ENCODE results near the gene PACSIN2. TPM values are rescaled to one million over a fixed set of nuclear protein-coding genes. Genes with fewer than 3 reads are reported as not detected.

PACSIN2 gene
- total and polyA plus RNA-seq, 2 of the 13 experiments (the other 11 are each of a cell fraction or from before 2014, with no cell fraction given) = 54.1 to 68.8 TPM

DNA sequence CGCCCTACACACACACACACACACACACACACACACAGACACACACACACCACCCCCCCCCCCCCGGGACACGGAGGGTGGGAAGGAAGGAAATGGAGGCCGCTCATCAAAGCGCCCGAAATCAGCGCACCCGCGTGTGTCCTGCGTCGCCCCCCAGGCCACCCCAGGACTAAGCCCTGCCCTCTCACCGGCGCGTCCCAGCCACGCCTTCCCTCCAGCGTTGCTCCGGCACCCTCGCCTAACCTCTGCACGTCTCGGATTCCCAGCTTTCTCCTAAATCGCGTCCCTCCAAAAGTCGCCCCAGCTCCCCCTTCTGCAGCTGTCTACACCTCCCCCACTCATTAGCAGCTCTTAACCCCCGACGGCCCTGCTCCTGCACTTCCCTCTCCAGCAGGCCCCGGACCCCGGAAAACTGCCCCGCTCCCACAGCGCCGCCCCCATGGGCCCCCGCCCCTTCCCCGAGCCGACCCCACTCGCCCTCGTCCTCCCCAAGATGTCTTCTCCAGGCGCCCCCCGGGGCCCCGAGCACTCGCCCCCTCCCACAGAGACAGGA lies 557 bp downstream of the PACSIN2 start (continued):
- TF ChIP-seq, protein P1, sequence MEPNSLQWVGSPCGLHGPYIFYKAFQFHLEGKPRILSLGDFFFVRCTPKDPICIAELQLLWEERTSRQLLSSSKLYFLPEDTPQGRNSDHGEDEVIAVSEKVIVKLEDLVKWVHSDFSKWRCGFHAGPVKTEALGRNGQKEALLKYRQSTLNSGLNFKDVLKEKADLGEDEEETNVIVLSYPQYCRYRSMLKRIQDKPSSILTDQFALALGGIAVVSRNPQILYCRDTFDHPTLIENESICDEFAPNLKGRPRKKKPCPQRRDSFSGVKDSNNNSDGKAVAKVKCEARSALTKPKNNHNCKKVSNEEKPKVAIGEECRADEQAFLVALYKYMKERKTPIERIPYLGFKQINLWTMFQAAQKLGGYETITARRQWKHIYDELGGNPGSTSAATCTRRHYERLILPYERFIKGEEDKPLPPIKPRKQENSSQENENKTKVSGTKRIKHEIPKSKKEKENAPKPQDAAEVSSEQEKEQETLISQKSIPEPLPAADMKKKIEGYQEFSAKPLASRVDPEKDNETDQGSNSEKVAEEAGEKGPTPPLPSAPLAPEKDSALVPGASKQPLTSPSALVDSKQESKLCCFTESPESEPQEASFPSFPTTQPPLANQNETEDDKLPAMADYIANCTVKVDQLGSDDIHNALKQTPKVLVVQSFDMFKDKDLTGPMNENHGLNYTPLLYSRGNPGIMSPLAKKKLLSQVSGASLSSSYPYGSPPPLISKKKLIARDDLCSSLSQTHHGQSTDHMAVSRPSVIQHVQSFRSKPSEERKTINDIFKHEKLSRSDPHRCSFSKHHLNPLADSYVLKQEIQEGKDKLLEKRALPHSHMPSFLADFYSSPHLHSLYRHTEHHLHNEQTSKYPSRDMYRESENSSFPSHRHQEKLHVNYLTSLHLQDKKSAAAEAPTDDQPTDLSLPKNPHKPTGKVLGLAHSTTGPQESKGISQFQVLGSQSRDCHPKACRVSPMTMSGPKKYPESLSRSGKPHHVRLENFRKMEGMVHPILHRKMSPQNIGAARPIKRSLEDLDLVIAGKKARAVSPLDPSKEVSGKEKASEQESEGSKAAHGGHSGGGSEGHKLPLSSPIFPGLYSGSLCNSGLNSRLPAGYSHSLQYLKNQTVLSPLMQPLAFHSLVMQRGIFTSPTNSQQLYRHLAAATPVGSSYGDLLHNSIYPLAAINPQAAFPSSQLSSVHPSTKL (CRISPR knock-in tag; IDR thresholded peaks at IDR 0.05) = 0 out of 2 replicates have a peak, but pooled peaks have one; percentile 11
- TF ChIP-seq GFI1 (CRISPR knock-in tag; IDR thresholded peaks at IDR 0.05; ENCODE audit: borderline replicate concordance) (peak; percentile 72; the same call in 1 of the 2 replicates), ZNF652 (CRISPR knock-in tag; IDR thresholded peaks at IDR 0.05; ENCODE audit: borderline replicate concordance, low read depth) (no peak), TCF7 (IDR thresholded peaks at IDR 0.05; ENCODE audit: low read depth) (peak; percentile 7; the same call in 1 of the 2 replicates), ZFX (CRISPR knock-in tag; IDR thresholded peaks at IDR 0.05; ENCODE audit: low read depth) (0 out of 2 replicates have a peak, but pooled peaks have one; percentile 3), SRSF1 (optimal IDR thresholded peaks at IDR 0.05; ENCODE audit: low read depth, low read length) (peak; percentile 38), RXRA (CRISPR knock-in tag; IDR thresholded peaks at IDR 0.05) (0 out of 2 replicates have a peak, but pooled peaks have one; percentile 16), ZNF180 (CRISPR knock-in tag; IDR thresholded peaks at IDR 0.05; ENCODE audit: borderline replicate concordance, low read depth) (no peak), ZNF468 (CRISPR knock-in tag; IDR thresholded peaks at IDR 0.05) (no peak), AGO1 (IDR thresholded peaks at IDR 0.05; ENCODE audit: low read depth, low read length, poor library complexity, severe bottlenecking) (peak; percentile 96), TBL1XR1 (IDR thresholded peaks at IDR 0.05; ENCODE audit: borderline replicate concordance, low read length, partially characterized antibody) (no peak), DMAP1 (CRISPR knock-in tag; IDR thresholded peaks at IDR 0.05) (0 out of 2 replicates have a peak, but pooled peaks have one; percentile 39), ZSCAN22 (CRISPR knock-in tag; IDR thresholded peaks at IDR 0.05) (no peak), SALL1 (CRISPR knock-in tag; IDR thresholded peaks at IDR 0.05) (no peak)
- TF ChIP-seq, protein P2, sequence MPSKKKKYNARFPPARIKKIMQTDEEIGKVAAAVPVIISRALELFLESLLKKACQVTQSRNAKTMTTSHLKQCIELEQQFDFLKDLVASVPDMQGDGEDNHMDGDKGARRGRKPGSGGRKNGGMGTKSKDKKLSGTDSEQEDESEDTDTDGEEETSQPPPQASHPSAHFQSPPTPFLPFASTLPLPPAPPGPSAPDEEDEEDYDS (CRISPR knock-in tag; IDR thresholded peaks at IDR 0.05) = no peak
- TF ChIP-seq, protein P3, sequence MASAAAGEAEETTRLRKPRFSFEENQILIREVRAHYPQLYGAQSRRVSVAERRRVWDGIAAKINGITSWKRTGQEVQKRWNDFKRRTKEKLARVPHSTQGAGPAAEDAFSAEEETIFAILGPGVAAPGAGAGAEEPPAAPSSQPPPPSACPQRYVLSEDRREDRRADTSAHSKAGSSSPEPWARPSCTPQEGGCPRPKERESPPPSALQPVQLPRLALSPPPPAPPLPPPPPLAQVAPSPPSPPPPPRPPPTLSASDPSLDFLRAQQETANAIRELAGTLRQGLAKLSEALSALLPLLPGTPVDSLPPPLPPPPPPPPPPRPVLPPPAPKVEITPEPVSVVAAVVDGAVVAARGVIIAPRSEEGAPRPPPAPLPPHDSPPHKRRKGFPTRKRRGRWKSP (CRISPR knock-in tag; IDR thresholded peaks at IDR 0.05) = no peak
- TF ChIP-seq, protein P4, sequence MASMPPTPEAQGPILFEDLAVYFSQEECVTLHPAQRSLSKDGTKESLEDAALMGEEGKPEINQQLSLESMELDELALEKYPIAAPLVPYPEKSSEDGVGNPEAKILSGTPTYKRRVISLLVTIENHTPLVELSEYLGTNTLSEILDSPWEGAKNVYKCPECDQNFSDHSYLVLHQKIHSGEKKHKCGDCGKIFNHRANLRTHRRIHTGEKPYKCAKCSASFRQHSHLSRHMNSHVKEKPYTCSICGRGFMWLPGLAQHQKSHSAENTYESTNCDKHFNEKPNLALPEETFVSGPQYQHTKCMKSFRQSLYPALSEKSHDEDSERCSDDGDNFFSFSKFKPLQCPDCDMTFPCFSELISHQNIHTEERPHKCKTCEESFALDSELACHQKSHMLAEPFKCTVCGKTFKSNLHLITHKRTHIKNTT (CRISPR knock-in tag; IDR thresholded peaks at IDR 0.05) = no peak
- TF ChIP-seq, protein P5, sequence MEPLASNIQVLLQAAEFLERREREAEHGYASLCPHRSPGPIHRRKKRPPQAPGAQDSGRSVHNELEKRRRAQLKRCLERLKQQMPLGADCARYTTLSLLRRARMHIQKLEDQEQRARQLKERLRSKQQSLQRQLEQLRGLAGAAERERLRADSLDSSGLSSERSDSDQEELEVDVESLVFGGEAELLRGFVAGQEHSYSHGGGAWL (CRISPR knock-in tag; IDR thresholded peaks at IDR 0.05) = no peak; the same call in 1 of the 2 replicates
- TF ChIP-seq, protein P6, sequence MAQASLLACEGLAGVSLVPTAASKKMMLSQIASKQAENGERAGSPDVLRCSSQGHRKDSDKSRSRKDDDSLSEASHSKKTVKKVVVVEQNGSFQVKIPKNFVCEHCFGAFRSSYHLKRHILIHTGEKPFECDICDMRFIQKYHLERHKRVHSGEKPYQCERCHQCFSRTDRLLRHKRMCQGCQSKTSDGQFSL (CRISPR knock-in tag; IDR thresholded peaks at IDR 0.05) = no peak
- TF ChIP-seq, protein P7, sequence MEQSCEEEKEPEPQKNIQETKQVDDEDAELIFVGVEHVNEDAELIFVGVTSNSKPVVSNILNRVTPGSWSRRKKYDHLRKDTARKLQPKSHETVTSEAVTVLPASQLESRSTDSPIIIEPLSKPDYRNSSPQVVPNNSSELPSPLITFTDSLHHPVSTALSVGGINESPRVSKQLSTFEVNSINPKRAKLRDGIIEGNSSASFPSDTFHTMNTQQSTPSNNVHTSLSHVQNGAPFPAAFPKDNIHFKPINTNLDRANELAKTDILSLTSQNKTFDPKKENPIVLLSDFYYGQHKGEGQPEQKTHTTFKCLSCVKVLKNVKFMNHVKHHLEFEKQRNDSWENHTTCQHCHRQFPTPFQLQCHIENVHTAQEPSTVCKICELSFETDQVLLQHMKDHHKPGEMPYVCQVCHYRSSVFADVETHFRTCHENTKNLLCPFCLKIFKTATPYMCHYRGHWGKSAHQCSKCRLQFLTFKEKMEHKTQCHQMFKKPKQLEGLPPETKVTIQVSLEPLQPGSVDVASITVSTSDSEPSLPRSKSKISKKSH (CRISPR knock-in tag; IDR thresholded peaks at IDR 0.05; ENCODE audit: borderline replicate concordance) = no peak
